GM12864 (cell line): ENCODE measurements around the gene SEC14L2.

Experiments
- DNase-seq: peaks from one replicate; pipeline ENCODE4 v3.0.0-alpha.2; 2011; ENCODE audit warnings: low read depth
- H3K4me3 ChIP-seq: 2 replicates; pipeline ENCODE4 v1.5.1; 2011; ENCODE audit warnings: mild to moderate bottlenecking, low read depth, low read length, control low read depth
- CTCF ChIP-seq: IDR thresholded peaks from 2 replicates; pipeline ENCODE4 v1.5.1; 2011; ENCODE audit warnings: low read depth, mild to moderate bottlenecking, moderate library complexity, low read length, control low read depth, inconsistent platforms; ENCODE audit errors: missing control alignments

The SEC14L2 gene

GRCh38 chr22:30356449-30357235, 40.2 kb upstream of the SEC14L2 start, which contains the start of the genes CCDC157 and SF3A1:
TSS of gene CCDC157 (plus strand) at chr22:30357007. CDS start at chr22:30366001, 8,994 bp downstream.
TSS of gene SF3A1 (minus strand) at chr22:30356894. CDS start at chr22:30356792, 102 bp downstream.
- TF ChIP-seq CTCF, result no peak
- H3K4me3 ChIP-seq, result peak within 1 kb of the TSS; percentile 77
- peak; percentile 77 for DNase-seq

GRCh38 chr22:30357236-30357570, 39.6 kb upstream of the SEC14L2 start:
- DNase-seq, result no peak
- H3K4me3 ChIP-seq, result peak overlapping the region; percentile 77
- TF ChIP-seq CTCF, result no peak

GRCh38 chr22:30357650-30358215, 39.1 kb upstream of the SEC14L2 start:
- no peak overlapping the region; the same call in 1 of the 2 replicates for H3K4me3 ChIP-seq
- TF ChIP-seq CTCF, result no peak
- DNase-seq, result no peak

- no peak for DNase-seq
- no peak for TF ChIP-seq CTCF
- no peak overlapping the region for H3K4me3 ChIP-seq
Measured at GRCh38 chr22:30358541-30358940, 38.3 kb upstream of the SEC14L2 start.

- H3K4me3 ChIP-seq, result no peak overlapping the region
- no peak for TF ChIP-seq CTCF
- DNase-seq, result no peak
Measured at GRCh38 chr22:30361916-30362650, 34.7 kb upstream of the SEC14L2 start.

- no peak overlapping the region for H3K4me3 ChIP-seq
- DNase-seq, result no peak
- no peak for TF ChIP-seq CTCF
Measured at GRCh38 chr22:30362651-30363281, 34.1 kb upstream of the SEC14L2 start.
